IPS DF 19.7 (cell line): ENCODE results near the gene SAP30.

Experiments used
- DNase-seq: peaks from one replicate; pipeline ENCODE4 v3.0.0-alpha.2; 2013; ENCODE audit warnings: low read depth, low spot score

Gene SAP30

DNA sequence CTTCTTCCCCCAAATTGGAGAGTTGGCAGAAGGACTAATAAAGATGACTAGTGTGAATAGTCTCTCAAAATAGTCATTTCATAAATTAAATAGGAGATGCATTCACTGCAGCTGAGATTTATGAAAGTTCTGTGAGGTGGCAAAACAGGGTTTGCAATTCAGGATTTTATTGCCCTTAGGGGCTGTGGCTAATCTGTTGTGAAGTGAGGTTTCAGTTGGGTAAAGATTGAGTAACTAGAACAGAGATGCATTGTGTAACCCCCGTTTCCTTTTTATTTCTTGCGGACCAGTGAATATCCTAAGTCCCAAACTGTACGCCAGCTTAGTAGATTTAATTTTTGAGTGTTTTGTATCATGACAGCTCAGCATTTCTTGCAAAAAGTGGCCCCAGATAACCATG lies 44.3 kb downstream of the SAP30 start:
- DNase-seq = no peak

- DNase-seq = no peak
These were observed 45.3 kb downstream of the SAP30 start for GRCh38 chr4:173415885-173416653.

- DNase-seq = no peak
These were observed 47.1 kb downstream of the SAP30 start for GRCh38 chr4:173417833-173418232.

GRCh38 chr4:173418639-173419038 lies 47.9 kb downstream of the SAP30 start:
- DNase-seq = no peak

DNA sequence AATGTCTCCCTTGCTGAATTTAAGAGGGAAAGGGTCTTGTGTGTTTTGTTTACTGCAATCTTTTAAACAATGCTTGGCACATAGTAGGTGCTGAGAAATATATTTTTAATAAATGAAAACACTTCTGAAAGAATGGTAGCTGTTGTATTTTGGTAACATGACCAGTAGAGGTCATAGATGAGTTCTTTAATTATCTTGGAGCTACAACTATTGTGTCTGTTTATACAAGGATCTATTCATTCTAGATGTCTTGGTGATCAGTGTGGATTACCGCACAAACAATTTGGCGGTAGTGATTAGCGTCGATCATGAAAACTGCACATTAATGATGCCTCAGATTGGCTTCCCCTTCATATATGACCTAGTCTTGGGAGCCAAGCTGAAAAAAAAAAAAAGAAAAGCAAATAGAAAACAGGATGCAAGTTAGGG lies 49.6 kb downstream of the SAP30 start:
- no peak for DNase-seq

DNA sequence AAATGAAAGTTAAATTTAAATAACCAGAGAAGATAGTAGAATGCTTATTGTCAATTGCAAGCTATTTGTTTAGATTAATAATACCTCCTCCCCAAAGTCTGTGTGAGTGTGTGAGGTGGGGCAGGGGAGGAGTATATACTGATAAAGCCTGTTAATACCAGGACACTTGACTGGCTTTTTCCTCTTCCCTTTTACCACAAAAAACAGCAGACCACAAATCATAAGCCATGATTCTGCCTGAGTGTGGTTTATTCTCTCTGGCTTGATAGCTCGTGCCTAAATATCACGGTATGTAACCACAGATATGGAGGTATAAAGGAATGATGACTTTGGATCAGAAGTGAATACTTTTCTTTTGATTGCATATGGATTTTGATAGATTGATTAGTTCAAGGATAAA lies 50.0 kb downstream of the SAP30 start:
- DNase-seq = no peak

DNA sequence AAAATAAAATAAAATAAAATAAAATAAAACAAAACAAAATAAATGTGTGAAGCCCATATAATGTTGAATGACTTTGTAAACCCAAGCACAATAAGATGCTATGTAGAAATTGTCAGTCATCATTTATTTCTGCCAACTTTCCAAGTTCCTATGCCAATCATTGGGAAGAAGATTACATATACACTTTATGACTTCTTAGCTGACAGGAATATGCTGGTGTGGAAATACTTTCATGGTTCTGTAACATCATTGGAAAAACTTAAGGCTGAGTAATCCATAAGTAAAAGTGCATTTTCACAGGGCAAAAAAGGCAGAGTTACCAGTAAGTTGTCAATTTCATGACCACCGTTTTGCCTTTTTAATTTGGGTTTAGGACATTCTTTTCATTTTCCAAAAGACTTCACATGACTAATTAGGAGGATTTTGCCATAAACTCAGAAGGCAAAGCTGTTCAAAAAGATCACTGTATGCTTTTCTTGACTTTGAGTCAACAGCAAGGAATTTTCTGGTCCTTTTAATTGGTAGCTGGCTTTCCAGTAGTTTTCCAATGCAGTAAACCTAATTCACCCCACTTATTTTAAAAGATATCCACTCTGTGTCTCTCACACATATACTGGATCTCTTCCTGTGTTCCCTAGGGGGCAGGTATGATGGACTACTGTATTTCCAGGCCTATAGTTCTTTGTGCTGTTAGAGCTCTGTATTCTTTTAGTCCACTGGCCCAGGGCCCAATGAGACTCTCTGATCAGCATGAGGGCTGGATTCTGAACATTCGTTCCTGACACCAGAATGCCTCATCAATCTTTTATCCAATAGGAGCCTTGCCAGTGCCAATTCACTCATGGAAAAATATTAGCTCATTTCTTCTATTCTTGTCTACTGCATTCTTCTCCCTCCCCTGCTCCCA lies 54.4 kb downstream of the SAP30 start:
- no peak for DNase-seq

DNA sequence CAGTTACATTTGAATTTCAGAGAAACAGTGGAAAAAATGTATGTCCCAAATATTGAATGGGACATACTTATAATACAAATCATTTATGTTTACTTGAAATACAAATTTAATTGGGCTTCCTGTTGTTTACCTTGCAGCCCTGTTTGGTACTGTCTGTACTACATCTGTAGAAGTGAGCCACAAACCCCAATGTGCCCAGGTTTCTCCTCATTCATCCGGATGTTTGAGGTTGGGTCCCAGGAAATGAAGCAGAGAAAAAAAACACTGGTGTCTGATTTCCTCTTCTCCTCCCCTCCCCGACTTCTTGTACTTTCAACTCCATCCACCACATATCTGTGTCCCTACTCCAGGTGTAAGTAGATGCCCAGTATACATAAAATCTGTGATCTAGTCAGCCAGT lies 55.3 kb downstream of the SAP30 start:
- DNase-seq = no peak
